B cell (primary cell): ENCODE results near the gene SLC6A5. TPM values are rescaled to one million over a fixed set of nuclear protein-coding genes. Genes with fewer than 3 reads are reported as not detected.

ENCODE experiments used
- ATAC-seq: fragments of 200-7000 bp; cut with Tn5 transposase; one replicate; pipeline ENCODE4 v1.10.0; 2021; ENCODE audit warnings: low read depth, mild to moderate bottlenecking, moderate number of reproducible peaks, moderate library complexity
- CTCF ChIA-PET: fragments of 350-600 bp; sonication (Branson Sonifier 250); formaldehyde crosslinking; loops from one replicate; lab custom pipeline; 2021; ENCODE audit warnings: antibody characterized with exemption, inconsistent platforms; lab: Charles Lee
- POLR2A ChIA-PET: fragments of 350-600 bp; sonication (Branson Sonifier 250); formaldehyde crosslinking; loops from one replicate; lab custom pipeline; 2021; ENCODE audit warnings: antibody characterized with exemption; lab: Charles Lee
- DNase-seq: peaks from one replicate; pipeline ENCODE4 v3.0.0; 2013
- H2AFZ ChIP-seq: 2 replicates; pipeline ENCODE4 v1.6.1; 2012; ENCODE audit warnings: mild to moderate bottlenecking, low read depth, low read length; ENCODE audit not compliant: insufficient read depth, poor library complexity, severe bottlenecking
- H3K27ac ChIP-seq, 2 donors: 1 replicate in 1 of 2; 2 replicates in 1 of 2; pipeline ENCODE4 v1.5.1; 2012 to 2013; ENCODE audit warnings: low read length in 2 of 2, mild to moderate bottlenecking in 2 of 2, moderate library complexity in 1 of 2
- H3K27me3 ChIP-seq, 4 experiments: fragments of 200-600 bp in 1 of 4; sonication (generic) in 1 of 4; replicated peaks in 1 of 4; 1 replicate in 2 of 4; 2 replicates in 2 of 4; pipeline versions ENCODE4 v1.6.1 to v1.7.0; 2013 to 2016; ENCODE audit warnings: low read length in 3 of 4, mild to moderate bottlenecking in 2 of 4, mixed read lengths in 1 of 4, moderate library complexity in 1 of 4; ENCODE audit not compliant: insufficient read depth in 4 of 4, control insufficient read depth in 3 of 4; ENCODE audit errors: control extremely low read depth in 1 of 4
- H3K36me3 ChIP-seq, 2 experiments: replicated peaks in 1 of 2; 1 replicate in 1 of 2; 2 replicates in 1 of 2; pipeline versions ENCODE4 v1.6.1 to v1.7.1; 2013; ENCODE audit warnings: low read length in 1 of 2; ENCODE audit not compliant: insufficient read depth in 2 of 2, control insufficient read depth in 1 of 2; ENCODE audit errors: control extremely low read depth in 1 of 2, extremely low read depth in 1 of 2
- H3K4me1 ChIP-seq, 2 donors: fragments of 200-600 bp in 1 of 2; sonication (generic) in 1 of 2; 1 replicate in 1 of 2; 2 replicates in 1 of 2; pipeline versions ENCODE4 v1.5.1 to v1.6.1; 2013 to 2017; ENCODE audit warnings: low read length in 2 of 2; ENCODE audit not compliant: control insufficient read depth in 2 of 2, insufficient read depth in 2 of 2
- H3K4me2 ChIP-seq: replicated peaks from 2 replicates; pipeline ENCODE3; 2012; ENCODE audit warnings: mild to moderate bottlenecking, low read depth, low read length; ENCODE audit not compliant: poor library complexity, severe bottlenecking
- H3K4me3 ChIP-seq, 5 experiments: fragments of 200-600 bp in 1 of 5; sonication (generic) in 1 of 5; 1 replicate in 3 of 5; 2 replicates in 2 of 5; pipeline versions ENCODE4 v1.5.1 to v1.7.0; 2011 to 2016; ENCODE audit warnings: low read length in 4 of 5, mild to moderate bottlenecking in 4 of 5, low read depth in 2 of 5, control low read depth in 1 of 5, moderate library complexity in 1 of 5; ENCODE audit not compliant: insufficient read depth in 1 of 5; ENCODE audit errors: control extremely low read depth in 1 of 5, extremely low read depth in 1 of 5
- H3K79me2 ChIP-seq: fragments of 200-600 bp; sonication (generic); one replicate; pipeline ENCODE4 v1.6.0; 2016; ENCODE audit warnings: low read length; ENCODE audit not compliant: control insufficient read depth, insufficient read depth
- H3K9ac ChIP-seq: fragments of 200-600 bp; sonication (generic); 2 replicates; pipeline ENCODE4 v1.6.1; 2017; ENCODE audit warnings: mild to moderate bottlenecking, low read length, moderate library complexity
- H3K9me3 ChIP-seq, 3 donors: one replicate each; pipeline versions ENCODE4 v1.6.1 to v1.7.1; 2013; ENCODE audit warnings: low read length in 2 of 3; ENCODE audit not compliant: control insufficient read depth in 2 of 3, insufficient read depth in 1 of 3; ENCODE audit errors: control extremely low read depth in 1 of 3
- H4K20me1 ChIP-seq: 2 replicates; pipeline ENCODE4 v1.6.0; 2012; ENCODE audit warnings: mild to moderate bottlenecking, low read length; ENCODE audit not compliant: insufficient read depth, control insufficient read depth, poor library complexity, severe bottlenecking
- H3K27ac Mint-ChIP-seq: one replicate; pipeline ENCODE4 v1.8.0; 2021; ENCODE audit warnings: mixed read lengths
- H3K27me3 Mint-ChIP-seq: one replicate; pipeline ENCODE4 v1.8.0; 2021; ENCODE audit warnings: mixed read lengths
- H3K4me1 Mint-ChIP-seq: one replicate; pipeline ENCODE4 v1.8.0; 2021; ENCODE audit warnings: mixed read lengths
- H3K4me3 Mint-ChIP-seq: one replicate; pipeline ENCODE4 v1.8.0; 2021; ENCODE audit warnings: mixed read lengths
- H3K9me3 Mint-ChIP-seq: one replicate; pipeline ENCODE4 v1.8.0; 2022; ENCODE audit warnings: mixed read lengths; ENCODE audit not compliant: insufficient read depth
- CTCF ChIP-seq: fragments of 200-600 bp; IDR thresholded peaks from one replicate; pipeline ENCODE4 v1.8.0; 2022; ENCODE audit warnings: antibody characterized with exemption, mild to moderate bottlenecking
- EZH2 ChIP-seq: IDR thresholded peaks from 2 replicates; pipeline ENCODE4 v1.6.1; 2012; ENCODE audit warnings: borderline replicate concordance, low read depth, mild to moderate bottlenecking, moderate library complexity, low read length; ENCODE audit not compliant: insufficient read depth, poor library complexity, severe bottlenecking
- WGBS: methylation state at CpG from one replicate; pipeline ENCODE4 v1.1.5; 2013; ENCODE audit warnings: missing lambda C conversion rate; ENCODE audit not compliant: insufficient coverage; 5-methylcytosine and 5-hydroxymethylcytosine counted together
- intact Hi-C: fragments of 100-400 bp; cut with micrococcal nuclease; formaldehyde crosslinking; loops from one replicate; pipeline ENCODE4 v1.10.0; 2022
- polyA plus RNA-seq: library from polyadenylated mRNA; depleted of rRNA; stranded (reverse); fragments of >200 nt; gene quantifications from 2 replicates; pipeline ENCODE4 v1.2.3, GENCODE V29; 2012
- total RNA-seq, 2 donors: library from RNA; stranded (reverse); fragments of 120-200 nt in 1 of 2; gene quantifications; 1 replicate in 1 of 2; 2 replicates in 1 of 2; pipeline versions ENCODE4 v1.2.3 to v1.2.4, GENCODE V29; 2013 to 2022

SLC6A5 gene
- total and polyA plus RNA-seq, 2 donors (not counting 1 experiment from before 2014, with no cell fraction given), result not detected

- H3K27me3 ChIP-seq, result peaks cover 0 to 4% (median 0%) of the 10 kb centered on the region in 4 experiments
- intact Hi-C loops, result no loop called here
- Mint-ChIP-seq H3K27me3 (peaks cover 17% of the 10 kb centered on the region), H3K4me1 (no peaks in the 10 kb centered on the region), H3K27ac (no peak overlapping the region), H3K9me3 (peaks cover 2% of the 10 kb centered on the region), H3K4me3 (no peak overlapping the region)
- ChIA-PET POLR2A (no interaction called here), CTCF (no interaction called here)
- ATAC-seq (no peak), DNase-seq (no peak)
- no peak overlapping the region for H3K4me3 ChIP-seq
- no peaks in the 10 kb centered on the region for H3K36me3 ChIP-seq
- no peaks in the 10 kb centered on the region for H4K20me1 ChIP-seq
- H3K4me1 ChIP-seq, result no peaks in the 10 kb centered on the region
- H3K4me2 ChIP-seq, result no peak overlapping the region
- no peak overlapping the region for H3K27ac ChIP-seq
- TF ChIP-seq EZH2, result no peak
- no peak for TF ChIP-seq CTCF
- peaks cover 0 to 5% (median 0%) of the 10 kb centered on the region in 3 donors for H3K9me3 ChIP-seq
- WGBS, result 67% methylated on average over 1 of the region's 1 CpG
- H3K79me2 ChIP-seq, result no peaks in the 10 kb centered on the region
- H3K9ac ChIP-seq, result no peak overlapping the region
- no peak overlapping the region for H2AFZ ChIP-seq
Measured at GRCh38 chr11:20561915-20562314, 37.5 kb upstream of the SLC6A5 start.

- no peaks in the 10 kb centered on the region for H3K4me1 ChIP-seq
Measured at GRCh38 chr11:20563866-20564265, 35.5 kb upstream of the SLC6A5 start.

More at GRCh38 chr11:20563866-20564265, 35.5 kb upstream of the SLC6A5 start:
- no peak overlapping the region for H3K27ac ChIP-seq
- ChIA-PET CTCF (no interaction called here), POLR2A (no interaction called here)
- peaks cover 27% of the 10 kb centered on the region for H3K27me3 Mint-ChIP-seq
- H3K36me3 ChIP-seq, result no peaks in the 10 kb centered on the region
- DNase-seq (no peak), ATAC-seq (no peak)
- H4K20me1 ChIP-seq, result no peaks in the 10 kb centered on the region
- no peak overlapping the region for H3K4me3 ChIP-seq
- H3K9me3 ChIP-seq, result no peaks in the 10 kb centered on the region
- no peak overlapping the region for H3K9ac ChIP-seq
- no peaks in the 10 kb centered on the region for H3K79me2 ChIP-seq
- H2AFZ ChIP-seq, result no peak overlapping the region
- H3K4me1 Mint-ChIP-seq, result no peaks in the 10 kb centered on the region
- no peak overlapping the region for H3K27ac Mint-ChIP-seq
- intact Hi-C loops, result no loop called here
- H3K27me3 ChIP-seq, result peaks cover 0 to 4% (median 0%) of the 10 kb centered on the region in 4 experiments
- H3K4me2 ChIP-seq, result no peak overlapping the region
- no peak overlapping the region for H3K4me3 Mint-ChIP-seq
- no peaks in the 10 kb centered on the region for H3K9me3 Mint-ChIP-seq
- TF ChIP-seq EZH2 (no peak), CTCF (no peak)
